HS-27A (cell line): ENCODE measurements around the gene FAM25C.
"Not testable (repeated sequence)": the region's sequence is repeated elsewhere in the genome, so short reads cannot be mapped to it uniquely, and the experiment has no call there.

Experiments used
- DNase-seq: peaks from one replicate; pipeline ENCODE4 v3.0.0-alpha.2; 2012; ENCODE audit warnings: low read depth, missing footprints

Gene FAM25C

GRCh38 chr10:47957158-47957557 is 42.4 kb downstream of the FAM25C start:
- not testable (repeated sequence) for DNase-seq

- DNase-seq, result not testable (repeated sequence)
Observed at GRCh38 chr10:47947424-47947823, 52.2 kb downstream of the FAM25C start.
